Caco-2 (cell line): ENCODE data around the gene SLC35A1. TPM values are rescaled to one million over a fixed set of nuclear protein-coding genes. Genes with fewer than 3 reads are reported as not detected.

Experiments used
- BruUV-seq: library from RNA; stranded (reverse); fragments of 400-500 nt; replicated peaks from 2 replicates; lab custom pipeline; 2021; lab: Mats Ljungman, UMichigan
- CTCF ChIA-PET: fragments of 300-600 bp; sonication (Branson Sonifier 250); formaldehyde crosslinking; loops from one replicate; lab custom pipeline; 2022; ENCODE audit warnings: antibody characterized with exemption; lab: Charles Lee
- POLR2A ChIA-PET: fragments of 300-600 bp; sonication (Branson Sonifier 250); formaldehyde crosslinking; loops from one replicate; lab custom pipeline; 2022; ENCODE audit warnings: antibody characterized with exemption; lab: Charles Lee
- DNase-seq, 2 experiments: peaks; one replicate each; pipeline versions ENCODE4 v3.0.0 to v3.0.0-alpha.2; 2020 to 2022
- H3K27me3 ChIP-seq: replicated peaks from 2 replicates; pipeline ENCODE4 v1.6.0; 2011; ENCODE audit warnings: low read length; ENCODE audit not compliant: control insufficient read depth, insufficient read depth
- H3K36me3 ChIP-seq: 2 replicates; pipeline ENCODE4 v1.5.1; 2011; ENCODE audit warnings: low read length; ENCODE audit not compliant: control insufficient read depth, insufficient read depth
- H3K4me1 ChIP-seq: fragments of 250-450 bp; sonication (Bioruptor Pico); 2 replicates; pipeline ENCODE4 v1.5.1; 2020; ENCODE audit warnings: mild to moderate bottlenecking
- H3K4me3 ChIP-seq: 2 replicates; pipeline ENCODE4 v1.5.1; 2011; ENCODE audit warnings: low read depth, mild to moderate bottlenecking, control low read depth, low read length
- H3K9me3 ChIP-seq: fragments of 250-450 bp; sonication (Bioruptor Pico); 2 replicates; pipeline ENCODE4 v1.5.1; 2020; ENCODE audit warnings: mild to moderate bottlenecking, moderate library complexity
- H3K27ac Mint-ChIP-seq: one replicate; pipeline ENCODE4 v1.8.0; 2022; ENCODE audit warnings: mixed read lengths; ENCODE audit not compliant: unreplicated experiment
- H3K27me3 Mint-ChIP-seq: one replicate; pipeline ENCODE4 v1.8.0; 2022; ENCODE audit warnings: mixed read lengths; ENCODE audit not compliant: insufficient read depth, unreplicated experiment
- H3K36me3 Mint-ChIP-seq: one replicate; pipeline ENCODE4 v1.8.0; 2022; ENCODE audit warnings: mild to moderate bottlenecking, mixed read lengths; ENCODE audit not compliant: insufficient read depth, unreplicated experiment
- H3K4me1 Mint-ChIP-seq: one replicate; pipeline ENCODE4 v1.8.0; 2022; ENCODE audit warnings: low read depth, mixed read lengths; ENCODE audit not compliant: unreplicated experiment
- H3K4me3 Mint-ChIP-seq: one replicate; pipeline ENCODE4 v1.8.0; 2022; ENCODE audit warnings: mild to moderate bottlenecking, moderate library complexity, mixed read lengths; ENCODE audit not compliant: unreplicated experiment
- H3K9me3 Mint-ChIP-seq: one replicate; pipeline ENCODE4 v1.8.0; 2022; ENCODE audit warnings: mixed read lengths; ENCODE audit not compliant: unreplicated experiment
- CTCF ChIP-seq, 2 experiments: fragments of 200-600 bp in 1 of 2; IDR thresholded peaks; 1 replicate in 1 of 2; 2 replicates in 1 of 2; pipeline versions ENCODE4 v1.5.1 to v1.8.0; 2011 to 2022; ENCODE audit warnings: antibody characterized with exemption in 1 of 2, control low read depth in 1 of 2, inconsistent platforms in 1 of 2, low read depth in 1 of 2, low read length in 1 of 2, mild to moderate bottlenecking in 1 of 2, moderate library complexity in 1 of 2; ENCODE audit not compliant: insufficient read depth in 1 of 2, severe bottlenecking in 1 of 2, unreplicated experiment in 1 of 2
- intact Hi-C: fragments of 100-400 bp; cut with micrococcal nuclease; formaldehyde crosslinking; loops from one replicate; pipeline ENCODE4 v1.10.0; 2022; ENCODE audit not compliant: unreplicated experiment
- total RNA-seq: library from RNA; stranded (reverse); gene quantifications from 2 replicates; pipeline ENCODE4 v1.2.3, GENCODE V29; 2022

The SLC35A1 gene
- total RNA-seq, 1 experiment from 2014 or later = 12.7 TPM

GRCh38 chr6:87494761-87495422 is 22.1 kb downstream of the SLC35A1 start:
- intact Hi-C loops = no loop called here
- Mint-ChIP-seq H3K27ac (no peak overlapping the region), H3K4me1 (no peaks in the 10 kb centered on the region), H3K27me3 (no peaks in the 10 kb centered on the region), H3K9me3 (no peaks in the 10 kb centered on the region), H3K36me3 (peaks cover 7% of the 10 kb centered on the region), H3K4me3 (no peak overlapping the region)
- no TSS peak for BruUV-seq
- no peak overlapping the region for H3K4me3 ChIP-seq
- H3K9me3 ChIP-seq = no peaks in the 10 kb centered on the region
- ChIA-PET CTCF (interaction anchor here (0.7 kb wide), 2 partner anchors 21 to 106 kb away, joined by 4 to 5 read pairs; no protein-coding TSS in a partner anchor), POLR2A (no interaction called here)
- no peaks in the 10 kb centered on the region for H3K4me1 ChIP-seq
- DNase-seq = no peak
- no peaks in the 10 kb centered on the region for H3K36me3 ChIP-seq
- TF ChIP-seq CTCF (IDR thresholded peaks at IDR 0.05; ENCODE audit: insufficient read depth in 1 of 2, low read depth in 1 of 2, low read length in 1 of 2, severe bottlenecking in 1 of 2, unreplicated experiment in 1 of 2) = no peak
- H3K27me3 ChIP-seq = no peaks in the 10 kb centered on the region

GRCh38 chr6:87498048-87498447 is 25.3 kb downstream of the SLC35A1 start:
- Mint-ChIP-seq H3K4me3 (no peak overlapping the region), H3K36me3 (peaks cover 5% of the 10 kb centered on the region), H3K9me3 (no peaks in the 10 kb centered on the region), H3K27ac (no peak overlapping the region), H3K27me3 (no peaks in the 10 kb centered on the region), H3K4me1 (peaks cover 6% of the 10 kb centered on the region)
- Histone ChIP-seq H3K4me3 (no peak overlapping the region), H3K9me3 (no peaks in the 10 kb centered on the region), H3K4me1 (no peaks in the 10 kb centered on the region), H3K36me3 (no peaks in the 10 kb centered on the region), H3K27me3 (no peaks in the 10 kb centered on the region)
- CTCF ChIA-PET = interaction anchor here (0.7 kb wide), 1 partner anchor 309 kb away, joined by 3 read pairs; no protein-coding TSS in a partner anchor
- no peak for TF ChIP-seq CTCF (IDR thresholded peaks at IDR 0.05; ENCODE audit: insufficient read depth in 1 of 2, low read depth in 1 of 2, low read length in 1 of 2, severe bottlenecking in 1 of 2, unreplicated experiment in 1 of 2)
- BruUV-seq = no TSS peak
- intact Hi-C loops = no loop called here
- POLR2A ChIA-PET = no interaction called here
- DNase-seq = no peak

- no peak for DNase-seq
- BruUV-seq = no TSS peak
- ChIA-PET POLR2A (no interaction called here), CTCF (no interaction called here)
- no peak overlapping the region for H3K4me3 ChIP-seq
- intact Hi-C loops = no loop called here
- no peaks in the 10 kb centered on the region for H3K9me3 ChIP-seq
- Mint-ChIP-seq H3K4me3 (no peak overlapping the region), H3K4me1 (peaks cover 6% of the 10 kb centered on the region), H3K9me3 (no peaks in the 10 kb centered on the region), H3K27me3 (no peaks in the 10 kb centered on the region), H3K27ac (no peak overlapping the region), H3K36me3 (peaks cover 15% of the 10 kb centered on the region)
- H3K36me3 ChIP-seq = no peaks in the 10 kb centered on the region
- no peaks in the 10 kb centered on the region for H3K4me1 ChIP-seq
- no peaks in the 10 kb centered on the region for H3K27me3 ChIP-seq
- TF ChIP-seq CTCF (IDR thresholded peaks at IDR 0.05; ENCODE audit: insufficient read depth in 1 of 2, low read depth in 1 of 2, low read length in 1 of 2, severe bottlenecking in 1 of 2, unreplicated experiment in 1 of 2) = no peak
These were observed 29.2 kb downstream of the SLC35A1 start for GRCh38 chr6:87501809-87502572.
